Measurements from ENCODE around the gene ZMIZ1. TPM values are rescaled to one million over a fixed set of nuclear protein-coding genes. Genes with fewer than 3 reads are reported as not detected.

Gene ZMIZ1
- total RNA-seq, 1 donor from 2014 or later = 66.3 TPM

GRCh38 chr10:79266543-79267312 lies 198.0 kb downstream of the ZMIZ1 start:
- no peak overlapping the region for H3K4me3 Mint-ChIP-seq
- intact Hi-C loops (cut with micrococcal nuclease) = loop anchor here (1.0 to 2.0 kb wide), 2 partner anchors 19 to 24 kb away; no protein-coding TSS in a partner anchor
- peaks cover 37% of the 10 kb centered on the region for H3K4me1 Mint-ChIP-seq
- H3K9me3 Mint-ChIP-seq = no peaks in the 10 kb centered on the region
- peak overlapping the region; percentile 63 for H3K27ac Mint-ChIP-seq
- peaks cover 4% of the 10 kb centered on the region for H3K36me3 Mint-ChIP-seq (ENCODE audit: low read depth)
- no peaks in the 10 kb centered on the region for H3K27me3 Mint-ChIP-seq
- no peak for DNase-seq

GRCh38 chr10:79267499-79267898 lies 198.7 kb downstream of the ZMIZ1 start:
- intact Hi-C loops (cut with micrococcal nuclease) = loop anchor here (2.0 kb wide), 1 partner anchor 25 kb away; no protein-coding TSS in a partner anchor

GRCh38 chr10:79268161-79268601 lies 199.4 kb downstream of the ZMIZ1 start:
- Mint-ChIP-seq H3K27me3 (no peaks in the 10 kb centered on the region), H3K27ac (peak overlapping the region; percentile 21), H3K9me3 (no peaks in the 10 kb centered on the region), H3K4me3 (no peak overlapping the region), H3K4me1 (peaks cover 33% of the 10 kb centered on the region), H3K36me3 (ENCODE audit: low read depth) (peaks cover 4% of the 10 kb centered on the region)
- intact Hi-C loops (cut with micrococcal nuclease) = no loop called here
- DNase-seq = no peak

More at GRCh38 chr10:79267499-79267898, 198.7 kb downstream of the ZMIZ1 start:
- Mint-ChIP-seq H3K9me3 (no peaks in the 10 kb centered on the region), H3K4me1 (peaks cover 35% of the 10 kb centered on the region), H3K27ac (no peak overlapping the region), H3K27me3 (no peaks in the 10 kb centered on the region), H3K4me3 (no peak overlapping the region), H3K36me3 (ENCODE audit: low read depth) (peaks cover 4% of the 10 kb centered on the region)
- no peak for DNase-seq

- Mint-ChIP-seq H3K4me1 (peaks cover 33% of the 10 kb centered on the region), H3K9me3 (no peaks in the 10 kb centered on the region), H3K36me3 (ENCODE audit: low read depth) (peaks cover 4% of the 10 kb centered on the region), H3K27ac (peak overlapping the region; percentile 21), H3K27me3 (no peaks in the 10 kb centered on the region), H3K4me3 (no peak overlapping the region)
- no peak for DNase-seq
- intact Hi-C loops (cut with micrococcal nuclease) = no loop called here
Observed at GRCh38 chr10:79268742-79269141, 200.0 kb downstream of the ZMIZ1 start.

GRCh38 chr10:79269443-79269842 lies 200.7 kb downstream of the ZMIZ1 start:
- Mint-ChIP-seq H3K4me3 (no peak overlapping the region), H3K36me3 (ENCODE audit: low read depth) (peaks cover 4% of the 10 kb centered on the region), H3K9me3 (no peaks in the 10 kb centered on the region), H3K27me3 (no peaks in the 10 kb centered on the region), H3K4me1 (peaks cover 32% of the 10 kb centered on the region), H3K27ac (no peak overlapping the region)
- intact Hi-C loops (cut with micrococcal nuclease) = no loop called here
- DNase-seq = no peak

- intact Hi-C loops (cut with micrococcal nuclease) = no loop called here
- Mint-ChIP-seq H3K36me3 (ENCODE audit: low read depth) (peaks cover 4% of the 10 kb centered on the region), H3K27ac (no peak overlapping the region), H3K9me3 (no peaks in the 10 kb centered on the region), H3K27me3 (no peaks in the 10 kb centered on the region), H3K4me3 (no peak overlapping the region), H3K4me1 (peaks cover 30% of the 10 kb centered on the region)
- no peak for DNase-seq
Observed at GRCh38 chr10:79269969-79270368, 201.2 kb downstream of the ZMIZ1 start.

GRCh38 chr10:79270466-79271246 lies 201.9 kb downstream of the ZMIZ1 start:
- Mint-ChIP-seq H3K36me3 (ENCODE audit: low read depth) (peaks cover 4% of the 10 kb centered on the region), H3K27me3 (no peaks in the 10 kb centered on the region), H3K27ac (no peak overlapping the region), H3K4me1 (peaks cover 26% of the 10 kb centered on the region), H3K9me3 (no peaks in the 10 kb centered on the region), H3K4me3 (no peak overlapping the region)
- intact Hi-C loops (cut with micrococcal nuclease) = no loop called here
- no peak for DNase-seq

GRCh38 chr10:79272353-79272752 lies 203.6 kb downstream of the ZMIZ1 start:
- no peak overlapping the region for H3K4me3 Mint-ChIP-seq
- no peaks in the 10 kb centered on the region for H3K9me3 Mint-ChIP-seq
- H3K27ac Mint-ChIP-seq = no peak overlapping the region

GRCh38 chr10:79273604-79274003 lies 204.8 kb downstream of the ZMIZ1 start:
- intact Hi-C loops (cut with micrococcal nuclease) = no loop called here
- no peaks in the 10 kb centered on the region for H3K27me3 Mint-ChIP-seq
- peaks cover 9% of the 10 kb centered on the region for H3K36me3 Mint-ChIP-seq (ENCODE audit: low read depth)
- no peak overlapping the region for H3K4me3 Mint-ChIP-seq
- H3K27ac Mint-ChIP-seq = no peak overlapping the region
- DNase-seq = no peak
- H3K9me3 Mint-ChIP-seq = no peaks in the 10 kb centered on the region
- H3K4me1 Mint-ChIP-seq = peaks cover 8% of the 10 kb centered on the region

More at GRCh38 chr10:79272353-79272752, 203.6 kb downstream of the ZMIZ1 start:
- Mint-ChIP-seq H3K4me1 (peaks cover 14% of the 10 kb centered on the region), H3K27me3 (no peaks in the 10 kb centered on the region), H3K36me3 (ENCODE audit: low read depth) (peaks cover 6% of the 10 kb centered on the region)
- intact Hi-C loops (cut with micrococcal nuclease) = no loop called here
- no peak for DNase-seq

GRCh38 chr10:79274279-79275104 lies 205.7 kb downstream of the ZMIZ1 start:
- Mint-ChIP-seq H3K4me3 (no peak overlapping the region), H3K4me1 (peaks cover 6% of the 10 kb centered on the region)
- intact Hi-C loops (cut with micrococcal nuclease) = no loop called here

GRCh38 chr10:79275105-79275430 lies 206.3 kb downstream of the ZMIZ1 start:
- Mint-ChIP-seq H3K27me3 (no peaks in the 10 kb centered on the region), H3K9me3 (no peaks in the 10 kb centered on the region), H3K36me3 (ENCODE audit: low read depth) (peaks cover 14% of the 10 kb centered on the region), H3K4me1 (peaks cover 6% of the 10 kb centered on the region), H3K27ac (no peak overlapping the region), H3K4me3 (no peak overlapping the region)
- intact Hi-C loops (cut with micrococcal nuclease) = no loop called here
- DNase-seq = no peak

More at GRCh38 chr10:79274279-79275104, 205.7 kb downstream of the ZMIZ1 start:
- H3K27ac Mint-ChIP-seq = no peak overlapping the region
- no peaks in the 10 kb centered on the region for H3K9me3 Mint-ChIP-seq
- no peaks in the 10 kb centered on the region for H3K27me3 Mint-ChIP-seq
- DNase-seq = no peak
- H3K36me3 Mint-ChIP-seq (ENCODE audit: low read depth) = peaks cover 12% of the 10 kb centered on the region

GRCh38 chr10:79275431-79275851 lies 206.7 kb downstream of the ZMIZ1 start:
- peaks cover 6% of the 10 kb centered on the region for H3K4me1 Mint-ChIP-seq
- peaks cover 15% of the 10 kb centered on the region for H3K36me3 Mint-ChIP-seq (ENCODE audit: low read depth)
- no peak overlapping the region for H3K27ac Mint-ChIP-seq
- intact Hi-C loops (cut with micrococcal nuclease) = no loop called here
- H3K4me3 Mint-ChIP-seq = no peak overlapping the region
- H3K27me3 Mint-ChIP-seq = no peaks in the 10 kb centered on the region
- H3K9me3 Mint-ChIP-seq = no peaks in the 10 kb centered on the region
- DNase-seq = no peak

GRCh38 chr10:79277579-79278269 lies 209.0 kb downstream of the ZMIZ1 start:
- no peak overlapping the region for H3K27ac Mint-ChIP-seq

More at GRCh38 chr10:79277579-79278269, 209.0 kb downstream of the ZMIZ1 start:
- intact Hi-C loops (cut with micrococcal nuclease) = no loop called here
- Mint-ChIP-seq H3K36me3 (ENCODE audit: low read depth) (peaks cover 27% of the 10 kb centered on the region), H3K4me3 (no peak overlapping the region), H3K4me1 (peaks cover 4% of the 10 kb centered on the region), H3K9me3 (no peaks in the 10 kb centered on the region), H3K27me3 (no peaks in the 10 kb centered on the region)
- no peak for DNase-seq
